Measurements from ENCODE around the gene POTEG.
"Not testable (repeated sequence)": the region's sequence is repeated elsewhere in the genome, so short reads cannot be mapped to it uniquely, and the experiment has no call there.

POTEG gene

GRCh38 chr14:19434241-19434640, at the start of gene POTEG:
TSS of gene POTEG (minus strand) at chr14:19434341. CDS start at chr14:19434289, 52 bp downstream.
- not testable (repeated sequence) for DNase-seq (ENCODE audit: low read depth)

GRCh38 chr14:19482093-19482492, 48.0 kb upstream of the POTEG start:
- DNase-seq (ENCODE audit: low read depth), result not testable (repeated sequence)

DNA sequence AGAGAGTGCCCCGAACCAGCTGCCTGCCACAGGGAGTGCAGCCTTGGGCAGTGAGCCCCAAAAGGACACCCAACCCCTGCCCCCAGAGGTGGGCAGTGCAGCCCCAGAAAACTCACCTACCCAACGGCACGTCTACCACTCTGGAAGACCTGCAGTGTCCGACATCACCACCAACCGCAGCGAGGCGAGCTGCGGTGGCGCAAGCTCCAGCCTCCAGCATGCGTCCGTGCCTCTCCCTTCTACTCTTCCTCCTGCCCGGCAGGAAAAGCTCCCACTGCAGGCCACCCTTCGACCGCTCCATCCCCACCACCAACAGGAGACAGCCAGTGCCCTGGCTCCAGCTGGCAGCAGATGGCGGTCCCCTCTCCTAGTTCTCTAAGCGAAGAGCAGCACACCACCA, 47.3 kb upstream of the POTEG start:
- not testable (repeated sequence) for DNase-seq (ENCODE audit: low read depth)

DNA sequence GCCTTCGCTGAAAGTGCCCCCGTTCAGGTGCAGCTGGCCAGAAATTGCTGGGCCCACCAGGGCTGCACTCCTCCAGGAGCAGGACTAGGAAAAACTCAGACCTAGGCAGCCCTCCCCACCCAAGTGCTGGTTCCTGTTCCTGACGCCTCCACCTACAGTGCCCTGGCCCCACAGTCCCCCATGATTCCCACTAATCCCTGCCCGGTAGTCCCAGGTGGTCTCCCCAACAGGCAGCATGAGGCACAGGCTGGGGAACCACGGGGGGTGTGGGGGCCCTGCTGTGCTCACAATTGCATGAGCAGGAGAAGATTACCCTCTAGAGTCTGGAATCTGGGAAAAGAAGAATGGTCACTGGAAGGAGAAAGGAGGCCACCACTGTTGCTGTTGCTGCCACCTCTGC, 46.4 kb upstream of the POTEG start:
- DNase-seq (ENCODE audit: low read depth), result not testable (repeated sequence)

- DNase-seq (ENCODE audit: low read depth), result not testable (repeated sequence)
These were observed 11.6 kb upstream of the POTEG start for GRCh38 chr14:19445761-19446160.

- DNase-seq (ENCODE audit: low read depth), result not testable (repeated sequence)
These were observed 5.7 kb upstream of the POTEG start for GRCh38 chr14:19439826-19440225.

DNA sequence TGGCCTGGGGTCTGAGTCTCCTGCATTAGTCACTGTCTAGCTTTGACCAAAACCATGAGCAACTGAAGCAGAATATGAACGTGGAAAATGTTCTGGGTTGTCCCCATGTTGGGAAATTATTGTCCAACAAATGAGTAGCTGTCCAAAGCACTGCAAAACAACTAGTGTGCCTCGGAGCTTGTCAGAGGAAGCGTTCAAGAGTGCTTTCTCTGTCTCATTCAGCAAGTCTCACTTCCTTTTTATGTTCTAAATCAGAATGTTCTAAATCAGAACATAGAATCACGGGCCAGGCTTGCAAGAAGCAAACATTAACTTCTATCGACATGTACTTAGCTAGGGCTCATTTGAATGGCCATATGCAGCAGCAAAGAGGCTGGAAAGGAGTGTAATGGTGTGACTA, 5.1 kb upstream of the POTEG start:
- DNase-seq (ENCODE audit: low read depth), result not testable (repeated sequence)

DNA sequence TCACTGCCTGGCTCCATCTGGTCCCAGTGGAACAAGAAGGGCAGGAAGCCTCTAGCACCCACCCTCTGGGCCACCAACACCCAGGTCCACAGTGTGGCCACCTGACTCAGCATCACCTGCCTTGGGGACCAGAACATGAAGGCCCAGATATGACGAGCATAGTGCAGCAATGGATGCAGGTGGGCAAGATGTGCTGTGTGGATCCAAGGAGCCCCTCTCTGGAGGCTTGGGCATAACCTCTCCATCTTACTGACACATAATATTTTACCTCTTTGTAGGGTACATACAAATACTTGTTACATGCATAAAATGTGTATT, 2.9 kb upstream of the POTEG start:
- DNase-seq (ENCODE audit: low read depth), result not testable (repeated sequence)

GRCh38 chr14:19436311-19437125, 2.4 kb upstream of the POTEG start:
- DNase-seq (ENCODE audit: low read depth), result not testable (repeated sequence)

DNA sequence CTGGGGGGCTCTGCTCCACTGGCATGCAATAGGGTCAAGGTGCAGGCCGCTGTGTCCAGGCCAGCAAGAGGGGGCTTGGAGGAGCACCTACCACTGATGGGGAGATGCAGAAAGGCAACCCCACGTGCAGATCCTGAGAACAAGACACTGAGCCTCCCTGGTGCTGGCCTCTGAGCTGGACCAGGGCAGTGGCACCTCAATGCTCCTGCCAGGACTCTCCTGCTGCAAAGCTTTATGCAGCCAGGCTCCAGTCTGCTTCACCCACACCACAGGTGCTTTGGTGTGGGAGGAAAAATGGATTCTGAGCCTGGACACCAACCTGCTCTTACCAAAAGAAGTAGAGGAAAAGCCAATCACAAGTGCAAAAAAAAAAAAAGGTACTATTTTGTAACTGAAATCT, 1.7 kb upstream of the POTEG start:
- not testable (repeated sequence) for DNase-seq (ENCODE audit: low read depth)

- not testable (repeated sequence) for DNase-seq (ENCODE audit: low read depth)
These were observed 750 bp upstream of the POTEG start for GRCh38 chr14:19434891-19435290.

GRCh38 chr14:19433765-19434164, 376 bp downstream of the POTEG start:
- DNase-seq (ENCODE audit: low read depth), result not testable (repeated sequence)

GRCh38 chr14:19408519-19408918, 25.6 kb downstream of the POTEG start:
- DNase-seq (ENCODE audit: low read depth), result not testable (repeated sequence)

GRCh38 chr14:19402097-19402496, 32.0 kb downstream of the POTEG start:
- not testable (repeated sequence) for DNase-seq (ENCODE audit: low read depth)

DNA sequence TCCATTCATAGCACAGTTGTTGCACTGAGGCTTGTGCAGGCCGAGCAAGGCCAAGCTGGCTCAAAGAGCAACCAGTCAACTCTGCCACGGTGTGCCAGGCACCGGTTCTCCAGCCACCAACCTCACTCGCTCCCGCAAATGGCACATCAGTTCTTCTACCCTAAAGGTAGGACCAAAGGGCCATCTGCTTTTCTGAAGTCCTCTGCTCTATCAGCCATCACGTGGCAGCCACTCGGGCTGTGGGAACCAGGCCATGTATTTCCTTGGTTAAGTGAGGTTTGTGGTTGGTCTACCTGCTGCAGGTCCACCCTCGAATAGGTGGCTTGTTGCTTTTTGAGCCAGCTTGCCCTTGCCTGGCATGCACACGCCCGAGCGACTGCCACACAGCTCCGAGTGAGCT, 39.4 kb downstream of the POTEG start:
- DNase-seq (ENCODE audit: low read depth), result not testable (repeated sequence)

GRCh38 chr14:19390230-19390629, 43.9 kb downstream of the POTEG start:
- DNase-seq (ENCODE audit: low read depth), result not testable (repeated sequence)

- DNase-seq (ENCODE audit: low read depth), result not testable (repeated sequence)
These were observed 45.4 kb downstream of the POTEG start for GRCh38 chr14:19388741-19389140.

DNA sequence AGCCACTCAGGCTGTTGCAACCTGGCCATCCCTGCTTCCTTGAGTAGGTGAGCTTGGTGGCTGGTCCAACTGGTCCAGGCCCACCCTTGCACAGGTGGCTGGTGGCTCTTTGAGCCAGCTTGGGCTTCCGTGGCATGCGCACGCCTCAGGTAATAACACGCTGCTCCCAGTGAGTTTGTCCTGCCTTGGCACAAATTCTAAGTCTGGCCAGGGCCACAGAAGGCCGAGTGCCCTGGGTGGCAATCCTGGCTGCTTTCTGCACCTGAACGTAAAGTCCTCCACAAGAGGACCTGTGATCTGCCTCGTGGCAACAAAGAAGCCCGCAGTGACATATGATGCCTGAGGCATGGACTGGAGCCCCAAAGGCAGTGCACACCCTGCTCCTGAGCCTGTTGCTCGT, 47.1 kb downstream of the POTEG start:
- not testable (repeated sequence) for DNase-seq (ENCODE audit: low read depth)

DNA sequence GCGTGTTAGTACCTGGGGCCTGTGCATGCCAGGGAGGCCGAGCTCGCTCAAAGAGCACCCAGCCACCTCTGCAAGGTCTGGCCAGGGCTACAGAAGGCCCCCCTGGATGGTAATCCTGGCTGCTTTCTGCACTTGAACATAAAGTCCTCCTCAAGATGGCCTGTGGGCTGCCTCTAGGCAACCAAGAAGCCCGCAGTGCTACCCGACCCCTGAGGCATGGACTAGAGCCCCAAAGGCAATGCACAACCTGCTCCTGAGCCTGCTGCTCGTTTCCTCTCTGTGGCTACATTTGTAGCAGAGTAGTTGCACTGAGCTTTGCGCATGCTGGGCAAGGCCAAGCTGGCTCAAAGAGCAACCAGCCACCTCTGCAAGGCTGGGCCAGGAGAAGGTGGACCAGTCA, 47.8 kb downstream of the POTEG start:
- DNase-seq (ENCODE audit: low read depth), result not testable (repeated sequence)

DNA sequence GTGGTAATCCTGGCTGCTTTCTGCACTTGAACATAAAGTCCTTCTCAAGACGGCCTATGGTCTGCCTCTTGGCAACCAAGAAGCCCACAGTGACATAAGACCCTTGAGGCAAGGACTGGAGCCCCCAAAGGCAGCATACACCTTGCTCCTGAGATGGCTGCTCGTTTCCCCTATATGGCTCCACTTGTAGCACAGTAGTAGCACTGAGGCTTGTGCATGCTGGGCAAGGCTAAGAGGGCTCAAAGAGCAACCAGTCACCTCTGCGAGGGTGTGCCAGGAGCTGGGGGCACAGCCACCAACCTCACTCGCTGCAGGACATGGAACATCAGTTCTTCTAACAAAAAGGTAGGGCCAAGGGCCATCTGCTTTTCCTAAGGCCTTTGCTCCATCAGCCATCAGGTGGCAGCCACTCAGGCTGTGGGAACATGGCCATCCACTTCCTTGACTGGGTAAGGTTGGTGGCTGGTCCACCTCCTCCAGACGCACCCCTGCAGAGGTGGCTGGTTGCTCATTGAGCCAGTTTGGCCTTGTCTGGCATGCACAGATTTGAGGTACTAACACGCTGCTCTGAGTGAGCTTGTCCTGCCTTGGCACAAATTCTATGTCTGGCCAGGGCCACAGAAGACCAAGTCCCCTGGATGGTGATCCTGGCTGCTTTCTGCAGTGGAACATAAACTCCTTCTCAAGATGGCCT, 49.9 kb downstream of the POTEG start:
- DNase-seq (ENCODE audit: low read depth), result not testable (repeated sequence)

GRCh38 chr14:19383008-19383584, 51.0 kb downstream of the POTEG start:
- DNase-seq (ENCODE audit: low read depth), result not testable (repeated sequence)

- not testable (repeated sequence) for DNase-seq (ENCODE audit: low read depth)
These were observed 54.0 kb downstream of the POTEG start for GRCh38 chr14:19380137-19380536.

GRCh38 chr14:19374451-19374903, 59.7 kb downstream of the POTEG start:
- DNase-seq (ENCODE audit: low read depth), result not testable (repeated sequence)
